Kidney epithelial cell (primary cell): Measurements from ENCODE around the gene EPHB4. TPM values are rescaled to one million over a fixed set of nuclear protein-coding genes. Genes with fewer than 3 reads are reported as not detected.
A peak's percentile ranks its signal among the peaks of the same experiment; 100 is the strongest.

ENCODE experiments used
- DNase-seq: peaks from one replicate; pipeline ENCODE4 v3.0.0-alpha.2; 2010; ENCODE audit warnings: low read depth
- H3K27me3 ChIP-seq: 2 replicates; pipeline ENCODE4 v1.6.0; 2011; ENCODE audit warnings: low read length; ENCODE audit not compliant: control insufficient read depth, insufficient read depth
- H3K36me3 ChIP-seq: 2 replicates; pipeline ENCODE4 v1.5.1; 2011; ENCODE audit warnings: low read length; ENCODE audit not compliant: control insufficient read depth, insufficient read depth
- H3K4me3 ChIP-seq: 2 replicates; pipeline ENCODE4 v1.5.1; 2011; ENCODE audit warnings: low read depth, mild to moderate bottlenecking, control low read depth, low read length
- CTCF ChIP-seq: IDR thresholded peaks from 2 replicates; pipeline ENCODE4 v1.5.1; 2011; ENCODE audit warnings: mild to moderate bottlenecking, moderate library complexity, low read length, control low read depth, inconsistent platforms; ENCODE audit not compliant: insufficient read depth, poor library complexity, severe bottlenecking
- total RNA-seq: library from RNA; depleted of rRNA; stranded (reverse); fragments of >200 nt; gene quantifications from 2 replicates; pipeline ENCODE4 v1.2.3, GENCODE V29; 2015

EPHB4 gene
- total RNA-seq: 138 TPM in 2 replicates

- Histone ChIP-seq H3K36me3 (no peaks in the 10 kb centered on the region), H3K4me3 (peak within 1 kb of the TSS; percentile 78), H3K27me3 (no peaks in the 10 kb centered on the region)
- peak; percentile 62 for TF ChIP-seq CTCF
- DNase-seq: no peak
Observed at GRCh38 chr7:100827330-100828226, at the start of gene EPHB4. EPHB4 (minus strand) TSS chr7:100827523; CDS start chr7:100827030, 493 bp downstream.

- Histone ChIP-seq H3K36me3 (peaks cover 6% of the 10 kb centered on the region), H3K4me3 (peak overlapping the region; percentile 85), H3K27me3 (no peaks in the 10 kb centered on the region)
- no peak for DNase-seq
- no peak for TF ChIP-seq CTCF
Observed at GRCh38 chr7:100875356-100875751, 48.0 kb upstream of the EPHB4 start.

GRCh38 chr7:100874577-100875355 lies 47.4 kb upstream of the EPHB4 start, which contains the start of gene SRRT:
SRRT (plus strand) TSS chr7:100875103; CDS start chr7:100875591, 488 bp downstream.
- Histone ChIP-seq H3K27me3 (no peaks in the 10 kb centered on the region), H3K36me3 (peaks cover 7% of the 10 kb centered on the region), H3K4me3 (peak within 1 kb of the TSS; percentile 85)
- TF ChIP-seq CTCF: peak; percentile 8
- DNase-seq: peak; percentile 78

- TF ChIP-seq CTCF: no peak
- no peaks in the 10 kb centered on the region for H3K27me3 ChIP-seq
- DNase-seq: no peak
- H3K36me3 ChIP-seq: peaks cover 7% of the 10 kb centered on the region
- peak overlapping the region; percentile 85 for H3K4me3 ChIP-seq
Observed at GRCh38 chr7:100874300-100874576, 46.9 kb upstream of the EPHB4 start.

- Histone ChIP-seq H3K36me3 (peaks cover 7% of the 10 kb centered on the region), H3K27me3 (no peaks in the 10 kb centered on the region), H3K4me3 (no peak overlapping the region)
- no peak for TF ChIP-seq CTCF
- DNase-seq: no peak
Observed at GRCh38 chr7:100873599-100874299, 46.4 kb upstream of the EPHB4 start.
